ENCODE data around the gene HOOK1. TPM values are rescaled to one million over a fixed set of nuclear protein-coding genes. Genes with fewer than 3 reads are reported as not detected.

The HOOK1 gene
- total RNA-seq, 2 experiments from 2014 or later, result not detected

GRCh38 chr1:59915516-59915915, 100.8 kb downstream of the HOOK1 start:
- Histone ChIP-seq H3K79me2 (ENCODE audit: insufficient read depth, low read depth, low read length) (no peaks in the 10 kb centered on the region), H3K9me2 (ENCODE audit: insufficient read depth, low read length) (no peaks in the 10 kb centered on the region), H3K9me3 (ENCODE audit: low read length) (no peaks in the 10 kb centered on the region), H3K4me3 (ENCODE audit: low read depth, low read length, poor library complexity, severe bottlenecking) (no peak overlapping the region), H3K4me2 (ENCODE audit: low read length) (no peak overlapping the region), H3K27ac (ENCODE audit: low read depth, low read length, poor library complexity, severe bottlenecking) (no peak overlapping the region), H2AFZ (ENCODE audit: low read length) (no peak overlapping the region), H3K4me1 (ENCODE audit: insufficient read depth, low read length, poor library complexity, severe bottlenecking) (no peaks in the 10 kb centered on the region), H4K20me1 (ENCODE audit: insufficient read depth, low read length) (no peaks in the 10 kb centered on the region), H3K36me3 (ENCODE audit: insufficient read depth, low read length) (no peaks in the 10 kb centered on the region)
- TF ChIP-seq EZH2phosphoT487 (IDR thresholded peaks at IDR 0.05; ENCODE audit: borderline replicate concordance, low read depth, low read length), result no peak
- TF ChIP-seq, protein P1, sequence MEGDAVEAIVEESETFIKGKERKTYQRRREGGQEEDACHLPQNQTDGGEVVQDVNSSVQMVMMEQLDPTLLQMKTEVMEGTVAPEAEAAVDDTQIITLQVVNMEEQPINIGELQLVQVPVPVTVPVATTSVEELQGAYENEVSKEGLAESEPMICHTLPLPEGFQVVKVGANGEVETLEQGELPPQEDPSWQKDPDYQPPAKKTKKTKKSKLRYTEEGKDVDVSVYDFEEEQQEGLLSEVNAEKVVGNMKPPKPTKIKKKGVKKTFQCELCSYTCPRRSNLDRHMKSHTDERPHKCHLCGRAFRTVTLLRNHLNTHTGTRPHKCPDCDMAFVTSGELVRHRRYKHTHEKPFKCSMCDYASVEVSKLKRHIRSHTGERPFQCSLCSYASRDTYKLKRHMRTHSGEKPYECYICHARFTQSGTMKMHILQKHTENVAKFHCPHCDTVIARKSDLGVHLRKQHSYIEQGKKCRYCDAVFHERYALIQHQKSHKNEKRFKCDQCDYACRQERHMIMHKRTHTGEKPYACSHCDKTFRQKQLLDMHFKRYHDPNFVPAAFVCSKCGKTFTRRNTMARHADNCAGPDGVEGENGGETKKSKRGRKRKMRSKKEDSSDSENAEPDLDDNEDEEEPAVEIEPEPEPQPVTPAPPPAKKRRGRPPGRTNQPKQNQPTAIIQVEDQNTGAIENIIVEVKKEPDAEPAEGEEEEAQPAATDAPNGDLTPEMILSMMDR (conservative IDR thresholded peaks at IDR 0.05; ENCODE audit: low read length), result no peak
- intact Hi-C loops (cut with micrococcal nuclease; ENCODE audit: unreplicated experiment), result no loop called here
- ChIA-PET POLR2A (no interaction called here), CTCF (ENCODE audit: unreplicated experiment) (no interaction called here)
- no TSS peak for BruUV-seq (replicated peaks)
- DNase-seq (ENCODE audit: low spot score), result no peak

- Histone ChIP-seq H3K9me2 (ENCODE audit: insufficient read depth, low read length) (no peaks in the 10 kb centered on the region), H4K20me1 (ENCODE audit: insufficient read depth, low read length) (no peaks in the 10 kb centered on the region), H2AFZ (ENCODE audit: low read length) (no peak overlapping the region), H3K4me1 (ENCODE audit: insufficient read depth, low read length, poor library complexity, severe bottlenecking) (no peaks in the 10 kb centered on the region), H3K9me3 (ENCODE audit: low read length) (no peaks in the 10 kb centered on the region), H3K4me2 (ENCODE audit: low read length) (no peak overlapping the region), H3K27ac (ENCODE audit: low read depth, low read length, poor library complexity, severe bottlenecking) (no peak overlapping the region), H3K36me3 (ENCODE audit: insufficient read depth, low read length) (no peaks in the 10 kb centered on the region), H3K4me3 (ENCODE audit: low read depth, low read length, poor library complexity, severe bottlenecking) (no peak overlapping the region), H3K79me2 (ENCODE audit: insufficient read depth, low read depth, low read length) (no peaks in the 10 kb centered on the region)
- CTCF ChIA-PET (ENCODE audit: unreplicated experiment), result no interaction called here
- intact Hi-C loops (cut with micrococcal nuclease; ENCODE audit: unreplicated experiment), result no loop called here
- POLR2A ChIA-PET, result no interaction called here
- TF ChIP-seq, protein P1 (conservative IDR thresholded peaks at IDR 0.05; ENCODE audit: low read length), result no peak
- no peak for TF ChIP-seq EZH2phosphoT487 (IDR thresholded peaks at IDR 0.05; ENCODE audit: borderline replicate concordance, low read depth, low read length)
- no peak for DNase-seq (ENCODE audit: low spot score)
- BruUV-seq (replicated peaks), result no TSS peak
These were observed 102.5 kb downstream of the HOOK1 start for GRCh38 chr1:59917026-59917784.

DNA sequence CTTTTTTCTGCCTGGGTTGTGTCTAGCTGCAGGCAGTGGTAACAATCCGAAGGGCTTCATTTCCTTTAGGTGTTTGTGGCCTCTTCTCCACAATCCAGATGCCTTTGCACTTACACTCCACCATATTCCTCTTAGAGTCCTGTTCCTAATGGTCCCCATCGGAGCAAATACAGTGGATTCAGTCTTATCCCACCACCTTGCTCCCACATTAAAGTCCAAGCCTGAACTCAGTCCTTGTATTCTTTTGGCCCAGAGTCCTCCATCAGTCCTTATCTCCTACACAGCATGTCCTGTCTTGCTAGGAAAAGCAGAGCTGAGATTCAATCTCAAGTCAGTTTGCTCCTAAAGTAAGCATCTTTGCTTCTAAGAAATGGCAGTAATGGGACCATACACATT, 103.0 kb downstream of the HOOK1 start:
- no peaks in the 10 kb centered on the region for H3K36me3 ChIP-seq (ENCODE audit: insufficient read depth, low read length)
- no peak overlapping the region for H3K27ac ChIP-seq (ENCODE audit: low read depth, low read length, poor library complexity, severe bottlenecking)
- H3K4me3 ChIP-seq (ENCODE audit: low read depth, low read length, poor library complexity, severe bottlenecking), result no peak overlapping the region
- intact Hi-C loops (cut with micrococcal nuclease; ENCODE audit: unreplicated experiment), result no loop called here
- no peak for DNase-seq (ENCODE audit: low spot score)
- TF ChIP-seq, protein P1 (conservative IDR thresholded peaks at IDR 0.05; ENCODE audit: low read length), result no peak
- TF ChIP-seq EZH2phosphoT487 (IDR thresholded peaks at IDR 0.05; ENCODE audit: borderline replicate concordance, low read depth, low read length), result no peak
- POLR2A ChIA-PET, result no interaction called here
- H2AFZ ChIP-seq (ENCODE audit: low read length), result no peak overlapping the region
- no peaks in the 10 kb centered on the region for H4K20me1 ChIP-seq (ENCODE audit: insufficient read depth, low read length)
- no TSS peak for BruUV-seq (replicated peaks)
- H3K9me3 ChIP-seq (ENCODE audit: low read length), result no peaks in the 10 kb centered on the region
- no peak overlapping the region for H3K4me2 ChIP-seq (ENCODE audit: low read length)
- no peaks in the 10 kb centered on the region for H3K79me2 ChIP-seq (ENCODE audit: insufficient read depth, low read depth, low read length)
- H3K9me2 ChIP-seq (ENCODE audit: insufficient read depth, low read length), result no peaks in the 10 kb centered on the region
- CTCF ChIA-PET (ENCODE audit: unreplicated experiment), result no interaction called here
- no peaks in the 10 kb centered on the region for H3K4me1 ChIP-seq (ENCODE audit: insufficient read depth, low read length, poor library complexity, severe bottlenecking)

All from OCI-LY7 (cell line).